Measurements from ENCODE around the gene SOD3.

DNA sequence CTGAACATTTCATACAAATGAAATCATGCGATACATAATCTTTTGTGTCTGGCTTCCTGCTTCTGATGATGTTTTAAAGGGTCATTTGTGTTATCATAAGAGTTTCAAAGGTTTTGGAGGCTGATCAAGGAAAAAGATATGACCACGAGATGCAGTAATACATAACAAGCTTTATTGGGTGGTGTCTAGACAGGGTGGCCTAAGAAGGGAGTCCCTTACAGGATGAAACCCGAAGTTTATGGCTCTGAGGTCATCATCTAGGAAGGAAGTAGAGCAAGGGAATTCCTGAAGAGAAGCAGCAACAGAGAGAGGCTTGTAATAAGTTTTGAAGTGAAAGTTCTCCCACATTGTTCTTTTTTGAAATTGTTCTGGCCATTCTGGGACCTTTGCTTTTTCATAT, 40.8 kb upstream of the SOD3 start:
- TF ChIP-seq, protein P1, sequence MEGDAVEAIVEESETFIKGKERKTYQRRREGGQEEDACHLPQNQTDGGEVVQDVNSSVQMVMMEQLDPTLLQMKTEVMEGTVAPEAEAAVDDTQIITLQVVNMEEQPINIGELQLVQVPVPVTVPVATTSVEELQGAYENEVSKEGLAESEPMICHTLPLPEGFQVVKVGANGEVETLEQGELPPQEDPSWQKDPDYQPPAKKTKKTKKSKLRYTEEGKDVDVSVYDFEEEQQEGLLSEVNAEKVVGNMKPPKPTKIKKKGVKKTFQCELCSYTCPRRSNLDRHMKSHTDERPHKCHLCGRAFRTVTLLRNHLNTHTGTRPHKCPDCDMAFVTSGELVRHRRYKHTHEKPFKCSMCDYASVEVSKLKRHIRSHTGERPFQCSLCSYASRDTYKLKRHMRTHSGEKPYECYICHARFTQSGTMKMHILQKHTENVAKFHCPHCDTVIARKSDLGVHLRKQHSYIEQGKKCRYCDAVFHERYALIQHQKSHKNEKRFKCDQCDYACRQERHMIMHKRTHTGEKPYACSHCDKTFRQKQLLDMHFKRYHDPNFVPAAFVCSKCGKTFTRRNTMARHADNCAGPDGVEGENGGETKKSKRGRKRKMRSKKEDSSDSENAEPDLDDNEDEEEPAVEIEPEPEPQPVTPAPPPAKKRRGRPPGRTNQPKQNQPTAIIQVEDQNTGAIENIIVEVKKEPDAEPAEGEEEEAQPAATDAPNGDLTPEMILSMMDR (IDR thresholded peaks at IDR 0.05): no peak
- TF ChIP-seq POLR2A (IDR thresholded peaks at IDR 0.05): no peak
